ENCODE data around the gene PTGER1.
A peak's percentile ranks its signal among the peaks of the same experiment; 100 is the strongest.
"Not testable (repeated sequence)": the region's sequence is repeated elsewhere in the genome, so short reads cannot be mapped to it uniquely, and the experiment has no call there.

PTGER1 gene

GRCh38 chr19:14510311-14511228 lies 35.4 kb upstream of the PTGER1 start:
- no peak overlapping the region for H3K4me3 ChIP-seq (replicated peaks; ENCODE audit: low read depth, low read length)
- no peak for TF ChIP-seq CTCF (IDR thresholded peaks at IDR 0.05; ENCODE audit: low read depth, low read length, missing control alignments)
- no peak for DNase-seq (ENCODE audit: extremely low read depth, low read depth)

GRCh38 chr19:14507704-14508542 lies 32.8 kb upstream of the PTGER1 start:
- no peak for DNase-seq (ENCODE audit: extremely low read depth, low read depth)
- H3K4me3 ChIP-seq (replicated peaks; ENCODE audit: low read depth, low read length) = no peak overlapping the region
- no peak for TF ChIP-seq CTCF (IDR thresholded peaks at IDR 0.05; ENCODE audit: low read depth, low read length, missing control alignments)

GRCh38 chr19:14505488-14506239 lies 30.5 kb upstream of the PTGER1 start:
- TF ChIP-seq CTCF (IDR thresholded peaks at IDR 0.05; ENCODE audit: low read depth, low read length, missing control alignments) = peak; percentile 90
- H3K4me3 ChIP-seq (replicated peaks; ENCODE audit: low read depth, low read length) = no peak overlapping the region
- no peak for DNase-seq (ENCODE audit: extremely low read depth, low read depth)

- H3K4me3 ChIP-seq (replicated peaks; ENCODE audit: low read depth, low read length); DNase-seq (ENCODE audit: extremely low read depth, low read depth): not testable (repeated sequence)
These were observed 29.4 kb upstream of the PTGER1 start for GRCh38 chr19:14504575-14504974.

GRCh38 chr19:14503285-14503684 lies 28.1 kb upstream of the PTGER1 start:
- no peak overlapping the region for H3K4me3 ChIP-seq (replicated peaks; ENCODE audit: low read depth, low read length)
- DNase-seq (ENCODE audit: extremely low read depth, low read depth) = no peak
- no peak for TF ChIP-seq CTCF (IDR thresholded peaks at IDR 0.05; ENCODE audit: low read depth, low read length, missing control alignments)

GRCh38 chr19:14502334-14503092 lies 27.4 kb upstream of the PTGER1 start:
- no peak for DNase-seq (ENCODE audit: extremely low read depth, low read depth)
- no peak for TF ChIP-seq CTCF (IDR thresholded peaks at IDR 0.05; ENCODE audit: low read depth, low read length, missing control alignments)
- no peak overlapping the region for H3K4me3 ChIP-seq (replicated peaks; ENCODE audit: low read depth, low read length)
